ENCODE results near the gene CD8B2. TPM values are rescaled to one million over a fixed set of nuclear protein-coding genes. Genes with fewer than 3 reads are reported as not detected.

Gene CD8B2
- total and polyA plus RNA-seq, 10 of the 15 experiments (the other 5 are each of a cell fraction or from before 2014, with no cell fraction given), result 0.05 to 0.08 TPM; not detected in 8

GRCh38 chr2:106563195-106563594, 76.0 kb downstream of the CD8B2 start:
- intact Hi-C loops (cut with micrococcal nuclease; ENCODE audit: unreplicated experiment) (no loop called here), in situ Hi-C loops (cut with MboI) (no loop called here)
- Histone ChIP-seq H4K20me1 (ENCODE audit: control insufficient read depth, insufficient read depth) (no peaks in the 10 kb centered on the region), H3K4me2 (ENCODE audit: control insufficient read depth, insufficient read depth) (no peak overlapping the region), H3K9me3 (replicated peaks; ENCODE audit: control insufficient read depth, insufficient read depth, low read length) (no peaks in the 10 kb centered on the region), H3K36me3 (ENCODE audit: control insufficient read depth in 2 of 2, insufficient read depth in 2 of 2, low read length in 1 of 2) (no peaks in the 10 kb centered on the region), H3K27me3 (replicated peaks in 1 of 2; ENCODE audit: control insufficient read depth in 2 of 2, insufficient read depth in 2 of 2, low read length in 1 of 2) (no peaks in the 10 kb centered on the region; a peak in 2 of 4 replicates), H3K4me3 (no peak overlapping the region), H3K4me1 (ENCODE audit: control insufficient read depth, insufficient read depth, low read length) (no peaks in the 10 kb centered on the region), H3K79me2 (ENCODE audit: control insufficient read depth, insufficient read depth, low read length) (no peaks in the 10 kb centered on the region), H3K9ac (ENCODE audit: control insufficient read depth, insufficient read depth, low read length) (no peak overlapping the region), H3K27ac (ENCODE audit: control insufficient read depth, insufficient read depth) (no peak overlapping the region), H2AFZ (ENCODE audit: control insufficient read depth, low read depth, low read length) (no peak overlapping the region)
- DNase-seq (ENCODE audit: low read depth, low spot score), result no peak
- CTCF ChIA-PET, result interaction anchor here (1.2 to 2.5 kb wide), 4 partner anchors 9 to 19 kb away, joined by 3 to 13 read pairs (median 4); no protein-coding TSS in a partner anchor
- RAD21 ChIA-PET (ENCODE audit: unreplicated experiment), result no interaction called here
- no peak for ATAC-seq
- POLR2A ChIA-PET, result no interaction called here
- no peak for FAIRE-seq
- BruUV-seq (replicated peaks), result no TSS peak
- TF ChIP-seq SMARCA5 (IDR thresholded peaks at IDR 0.05) (no peak), BMI1 (IDR thresholded peaks at IDR 0.05; ENCODE audit: borderline replicate concordance) (no peak), USF1 (IDR thresholded peaks at IDR 0.05; ENCODE audit: borderline replicate concordance, extremely low read length, insufficient read depth, low read depth, low read length) (no peak), JUNB (IDR thresholded peaks at IDR 0.05) (no peak), MTA3 (IDR thresholded peaks at IDR 0.05; ENCODE audit: borderline replicate concordance, low read length) (no peak), MEF2A (IDR thresholded peaks at IDR 0.05; ENCODE audit: insufficient read depth, low read depth, low read length) (no peak)
- WGBS (ENCODE audit: insufficient coverage, insufficient replicate concordance, low lambda C conversion rate, missing lambda C conversion rate), result 21% methylated on average over 2 of the region's 2 CpGs
- SMC1A ChIA-PET (ENCODE audit: uncharacterized antibody, unreplicated experiment), result interaction anchor here (1.0 kb wide), 1 partner anchor 19 kb away, joined by 3 read pairs; no protein-coding TSS in a partner anchor

- Histone ChIP-seq H3K36me3 (ENCODE audit: control insufficient read depth in 2 of 2, insufficient read depth in 2 of 2, low read length in 1 of 2) (no peaks in the 10 kb centered on the region), H3K4me3 (no peak overlapping the region), H3K79me2 (ENCODE audit: control insufficient read depth, insufficient read depth, low read length) (no peaks in the 10 kb centered on the region), H4K20me1 (ENCODE audit: control insufficient read depth, insufficient read depth) (no peaks in the 10 kb centered on the region), H3K27me3 (replicated peaks in 1 of 2; ENCODE audit: control insufficient read depth in 2 of 2, insufficient read depth in 2 of 2, low read length in 1 of 2) (no peaks in the 10 kb centered on the region; a peak in 2 of 4 replicates), H3K4me1 (ENCODE audit: control insufficient read depth, insufficient read depth, low read length) (no peaks in the 10 kb centered on the region), H3K27ac (ENCODE audit: control insufficient read depth, insufficient read depth) (no peak overlapping the region), H3K9ac (ENCODE audit: control insufficient read depth, insufficient read depth, low read length) (no peak overlapping the region), H2AFZ (ENCODE audit: control insufficient read depth, low read depth, low read length) (no peak overlapping the region), H3K4me2 (ENCODE audit: control insufficient read depth, insufficient read depth) (no peak overlapping the region), H3K9me3 (replicated peaks; ENCODE audit: control insufficient read depth, insufficient read depth, low read length) (no peaks in the 10 kb centered on the region)
- in situ Hi-C loops (cut with MboI), result no loop called here
- no TSS peak for BruUV-seq (replicated peaks)
- POLR2A ChIA-PET, result no interaction called here
- intact Hi-C loops (cut with micrococcal nuclease; ENCODE audit: unreplicated experiment), result no loop called here
- RAD21 ChIA-PET (ENCODE audit: unreplicated experiment), result no interaction called here
- 39% methylated on average over 2 of the region's 2 CpGs for WGBS (ENCODE audit: insufficient coverage, insufficient replicate concordance, low lambda C conversion rate, missing lambda C conversion rate)
- SMC1A ChIA-PET (ENCODE audit: uncharacterized antibody, unreplicated experiment), result no interaction called here
- ATAC-seq (no peak), FAIRE-seq (no peak), DNase-seq (ENCODE audit: low read depth, low spot score) (no peak)
- CTCF ChIA-PET, result interaction anchor here (1.6 to 1.8 kb wide), 2 partner anchors 13 to 16 kb away, joined by 4 to 8 read pairs; no protein-coding TSS in a partner anchor
- TF ChIP-seq SREBF1 (IDR thresholded peaks at IDR 0.05; ENCODE audit: low read length) (no peak), ZNF384 (IDR thresholded peaks at IDR 0.05; ENCODE audit: borderline replicate concordance, low read depth, low read length) (no peak), NFXL1 (IDR thresholded peaks at IDR 0.05; ENCODE audit: borderline replicate concordance) (no peak), ZNF24 (IDR thresholded peaks at IDR 0.05) (no peak), POLR2A (IDR thresholded peaks at IDR 0.05; ENCODE audit: low read depth, low read length) (no peak), E4F1 (IDR thresholded peaks at IDR 0.05; ENCODE audit: borderline replicate concordance, partially characterized antibody) (no peak), PAX5 (IDR thresholded peaks at IDR 0.05; ENCODE audit: borderline replicate concordance, low read depth, low read length) (no peak)
These were observed 78.4 kb downstream of the CD8B2 start for GRCh38 chr2:106565599-106565998.

All from GM12878 (cell line).